ENCODE measurements around the gene USP25.
"Not testable (repeated sequence)": the region's sequence is repeated elsewhere in the genome, so short reads cannot be mapped to it uniquely, and the experiment has no call there.

The USP25 gene

DNA sequence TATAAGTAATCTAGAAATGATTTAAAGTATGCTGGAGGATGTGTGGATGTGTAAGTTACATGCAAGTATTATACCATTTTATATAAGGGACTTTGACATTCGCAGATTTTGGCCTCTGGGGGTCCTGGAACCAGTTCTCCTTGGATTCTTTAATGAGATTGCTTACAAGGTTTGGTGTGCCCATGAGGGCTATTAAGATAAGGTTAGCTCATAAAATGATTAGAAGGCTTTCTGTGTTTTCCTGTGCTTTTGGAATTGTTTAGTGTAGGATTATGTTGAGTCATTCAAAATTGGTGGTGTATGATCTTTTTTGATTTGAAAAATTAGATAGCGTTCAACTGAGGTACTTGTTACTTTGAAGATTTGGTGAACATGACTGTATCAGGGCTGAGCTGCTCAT lies 5.6 kb downstream of the USP25 start:
- DNase-seq = no peak

DNA sequence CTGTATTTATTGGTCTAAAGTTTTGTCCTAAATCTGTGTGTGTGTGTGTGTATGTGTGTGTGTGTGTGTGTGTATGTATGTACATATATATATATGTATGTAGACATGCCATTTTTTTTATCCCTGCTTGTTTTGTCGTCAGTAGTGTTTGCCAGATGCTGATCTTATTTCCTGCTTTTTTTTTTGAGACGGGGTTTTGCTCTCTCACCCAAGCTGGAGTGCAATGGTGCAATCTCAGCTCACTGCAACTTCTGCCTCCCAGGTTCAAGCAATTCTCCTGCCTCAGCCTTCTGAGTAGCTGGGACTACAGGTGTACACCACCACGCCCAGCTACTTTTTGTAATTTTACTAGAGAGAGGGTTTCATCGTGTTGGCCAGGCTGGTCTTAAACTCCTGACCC lies 6.1 kb downstream of the USP25 start:
- not testable (repeated sequence) for DNase-seq

DNA sequence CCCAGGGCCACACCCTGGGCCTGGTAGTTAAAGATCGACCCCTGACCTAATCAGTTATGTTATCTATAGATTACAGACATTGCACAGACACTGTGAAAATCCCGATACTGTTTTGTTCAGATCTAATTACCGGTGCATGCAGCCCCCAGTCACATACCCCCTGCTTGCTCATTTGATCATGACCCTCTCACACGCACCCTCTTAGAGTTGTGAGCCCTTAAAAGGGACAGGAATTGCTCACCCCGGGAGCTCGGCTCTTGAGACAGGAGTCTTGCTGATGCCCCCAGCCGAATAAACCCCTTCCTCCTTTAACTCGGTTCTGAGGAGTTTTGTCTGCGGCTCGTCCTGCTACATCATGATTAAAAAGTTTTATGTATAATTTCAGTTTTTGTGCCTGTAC lies 9.0 kb downstream of the USP25 start:
- DNase-seq = not testable (repeated sequence)

DNA sequence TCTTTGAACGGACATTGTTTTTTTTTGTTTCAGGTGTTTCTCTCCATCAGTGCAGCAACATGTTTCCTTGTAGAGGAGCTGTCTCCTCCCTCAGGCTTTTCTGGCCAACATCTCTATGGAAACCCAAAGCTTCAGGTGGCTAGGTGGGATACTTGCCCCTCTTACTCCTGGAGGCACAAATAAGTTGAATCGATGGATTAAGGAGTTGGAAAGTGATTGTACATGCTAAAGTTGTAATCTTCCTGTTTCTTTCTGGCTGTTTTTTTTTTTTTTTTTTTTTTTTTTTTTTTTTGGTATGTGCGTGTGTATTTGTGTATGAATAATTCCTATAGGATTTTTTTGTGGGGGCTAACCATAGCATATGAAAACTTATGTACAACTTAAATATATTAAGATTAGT lies 10.6 kb downstream of the USP25 start:
- DNase-seq = no peak

DNA sequence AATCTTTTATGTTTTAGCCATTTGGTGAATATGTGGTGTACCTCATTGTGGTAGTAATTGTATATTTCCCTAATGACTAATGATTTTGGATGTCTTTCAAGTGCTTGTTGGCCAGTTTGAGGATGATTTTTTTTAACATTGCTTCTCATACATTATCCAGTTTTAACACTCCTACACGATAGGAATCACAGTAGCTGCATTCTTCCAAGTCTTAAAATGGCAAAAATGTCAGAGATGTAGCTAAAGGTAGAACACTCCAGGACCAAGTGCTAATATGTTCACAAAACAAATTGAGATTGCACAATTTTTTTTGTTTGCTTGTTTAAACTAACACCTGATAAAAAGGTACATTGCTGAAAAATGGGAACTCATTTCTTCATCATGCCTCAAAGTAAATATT lies 11.7 kb downstream of the USP25 start:
- no peak for DNase-seq

DNA sequence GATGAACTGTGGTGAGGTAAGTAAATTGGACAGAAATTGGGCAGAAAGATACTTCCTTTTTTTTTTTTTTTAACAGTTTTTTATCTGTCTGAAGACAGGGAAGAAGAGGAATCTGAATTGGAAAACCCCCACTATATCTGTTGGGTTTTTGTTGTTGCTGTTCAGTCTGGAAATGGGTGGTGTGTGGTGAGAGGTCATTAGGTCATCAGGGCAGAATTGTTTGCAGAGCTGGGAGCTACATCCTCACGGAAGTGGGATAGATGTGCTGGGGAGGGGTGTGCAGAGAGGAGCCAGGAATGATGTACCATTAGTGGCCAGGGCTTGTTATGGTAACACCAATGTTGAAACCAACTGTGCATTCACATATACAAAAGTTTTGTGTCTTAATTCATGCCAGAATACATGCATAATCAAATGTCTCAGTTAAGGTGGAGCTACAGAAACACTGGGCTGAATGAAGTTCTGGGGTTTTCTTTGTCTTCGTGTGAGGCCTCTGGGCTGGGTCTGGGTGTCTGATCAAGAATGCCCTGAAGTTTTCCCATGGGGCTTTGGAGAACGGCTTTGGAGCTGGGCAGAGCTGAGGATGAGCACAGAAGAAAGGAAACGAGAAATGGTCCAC lies 12.4 kb downstream of the USP25 start:
- no peak for DNase-seq

DNA sequence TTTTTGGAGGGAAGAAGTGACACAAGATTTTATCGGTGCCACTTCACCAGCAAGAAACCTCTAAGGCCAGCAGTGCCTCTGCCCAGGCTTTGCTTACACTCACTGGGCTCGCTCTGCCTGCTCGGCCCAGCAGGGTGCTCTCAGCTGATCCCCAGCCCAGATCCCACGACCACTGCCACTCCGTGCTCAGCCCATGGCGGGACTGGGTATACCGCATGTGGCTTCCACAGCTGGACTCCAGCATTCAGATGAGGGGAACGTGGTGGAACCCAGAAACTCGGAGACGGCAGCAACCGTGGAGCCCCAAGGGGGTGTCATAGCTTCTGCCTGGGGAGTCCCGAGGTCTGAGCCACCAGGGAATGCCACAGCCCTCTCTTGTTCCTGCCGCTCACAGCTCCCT lies 12.9 kb downstream of the USP25 start:
- no peak for DNase-seq

DNA sequence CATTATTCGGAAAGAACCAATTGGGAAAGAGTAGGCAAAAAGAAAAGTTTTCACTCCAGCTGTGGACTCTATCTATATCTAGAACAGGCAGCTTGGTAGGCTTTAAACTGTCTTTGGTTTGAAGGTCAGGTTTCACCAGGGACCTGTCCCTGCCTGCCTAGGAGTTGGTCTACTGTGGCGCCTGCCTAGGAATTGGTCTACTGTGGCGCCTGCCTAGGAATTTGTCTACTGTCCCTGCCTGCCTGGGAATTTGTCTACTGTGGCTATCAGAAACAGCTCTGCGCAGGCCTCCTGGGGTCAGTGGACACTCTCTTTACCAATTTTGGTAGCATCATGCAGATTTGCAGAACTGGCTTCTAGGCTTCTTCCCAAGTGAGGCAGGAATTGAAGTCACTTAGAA lies 13.8 kb downstream of the USP25 start:
- no peak for DNase-seq

DNA sequence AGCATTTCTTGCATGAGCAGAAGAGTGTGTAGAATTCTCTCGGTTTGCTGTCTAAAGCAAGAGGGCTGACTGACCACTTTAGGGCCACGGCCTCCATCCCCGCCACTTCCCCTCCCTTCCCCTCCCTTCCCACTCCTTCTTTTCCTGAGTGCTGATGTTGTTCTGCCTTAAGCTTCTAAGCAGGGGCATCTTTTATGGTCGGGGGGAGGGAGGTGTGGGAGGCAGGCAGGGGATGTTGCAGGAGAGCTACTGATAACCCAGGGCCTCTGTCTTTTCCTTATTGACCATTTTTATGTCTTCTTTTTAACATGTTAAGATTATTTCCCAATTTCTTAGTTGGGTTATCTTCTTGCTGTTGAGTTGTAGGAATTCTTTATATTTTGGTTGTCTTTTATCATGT lies 15.1 kb downstream of the USP25 start:
- DNase-seq = no peak

DNA sequence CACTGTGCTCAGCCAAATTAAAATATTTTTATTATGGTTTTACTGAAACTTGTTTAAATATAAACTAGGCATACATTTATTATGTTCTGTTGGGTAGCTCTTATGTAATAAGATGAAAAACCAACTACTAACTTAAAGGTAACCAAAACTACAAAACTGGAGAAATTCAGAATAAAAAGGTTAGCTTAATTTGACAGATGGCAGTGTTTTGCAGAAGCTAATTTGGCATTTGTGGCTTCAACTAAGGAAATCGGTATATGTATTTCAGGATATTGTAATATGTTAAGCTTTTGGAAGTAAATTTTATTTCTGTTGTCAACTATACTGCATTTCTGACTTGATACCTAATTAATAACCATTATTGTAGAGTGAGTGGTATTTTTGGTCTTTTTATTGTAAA lies 18.8 kb downstream of the USP25 start:
- DNase-seq = no peak

DNA sequence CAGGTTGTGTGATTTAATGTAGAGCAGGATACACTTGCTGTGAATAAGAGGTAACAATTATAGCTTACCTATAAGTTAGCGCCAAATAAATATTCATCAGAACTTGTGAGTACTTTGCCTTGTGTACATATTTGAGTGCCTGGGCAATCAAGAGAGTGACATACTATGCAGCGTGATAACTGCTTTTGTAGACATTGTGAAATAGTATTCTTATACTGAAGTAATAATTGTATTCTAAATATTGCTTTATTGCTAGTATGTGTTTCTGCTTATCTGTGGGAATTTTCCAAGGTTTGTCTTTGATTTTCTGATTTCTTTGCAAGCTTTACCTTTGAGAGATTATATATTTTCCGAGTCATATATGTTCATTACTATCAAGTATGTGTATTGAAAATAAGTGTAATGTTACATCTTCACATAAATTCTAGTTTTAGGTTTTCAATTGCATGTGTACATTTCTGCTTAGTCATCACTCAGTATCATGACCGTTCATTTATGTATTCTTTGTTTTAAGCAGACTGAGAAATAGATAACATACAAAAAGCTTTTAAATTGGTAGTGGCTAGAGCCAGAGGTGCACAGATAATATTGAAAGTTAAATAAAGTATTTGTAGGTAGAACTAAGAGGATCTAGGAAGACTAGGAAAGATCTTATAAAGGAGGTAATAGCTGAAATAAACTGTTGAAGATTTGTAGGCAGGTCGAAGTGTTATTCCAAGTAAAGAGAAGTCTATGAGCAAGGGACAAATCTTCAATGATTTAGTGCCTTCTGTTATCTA lies 19.5 kb downstream of the USP25 start:
- no peak for DNase-seq

DNA sequence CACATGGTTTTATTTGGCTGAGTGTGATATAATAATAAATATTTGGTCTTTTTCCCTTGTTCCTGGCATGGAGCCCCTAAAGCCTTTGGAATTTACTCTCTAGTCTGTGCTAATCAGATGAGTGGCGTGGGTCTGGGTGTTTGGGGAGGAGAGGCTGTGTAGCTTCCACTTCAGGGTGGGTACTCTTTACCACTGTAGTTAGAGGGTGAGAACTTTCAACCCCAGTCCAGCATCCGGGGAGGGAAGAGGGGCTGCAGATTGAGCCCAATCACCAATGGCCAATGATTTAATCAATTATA lies 20.0 kb downstream of the USP25 start:
- DNase-seq = no peak

DNA sequence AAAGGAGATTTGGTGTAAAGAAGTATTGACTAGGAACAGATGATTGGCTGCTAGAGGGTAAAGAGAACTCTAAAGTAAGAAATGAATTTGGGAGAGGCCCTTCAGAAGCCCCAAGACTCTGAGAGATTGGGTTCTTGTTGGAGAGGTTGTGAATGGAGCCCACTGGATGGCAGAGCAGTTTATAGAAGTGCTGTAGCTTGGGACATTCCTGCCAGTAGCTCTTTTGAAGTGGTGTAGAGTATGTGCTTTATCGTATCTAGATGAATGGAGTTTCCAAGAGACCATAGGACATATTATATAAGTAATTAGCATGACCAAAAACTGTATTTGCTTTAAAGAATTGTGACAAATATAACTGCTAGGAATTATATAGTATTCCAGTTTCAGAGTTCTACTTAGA lies 21.3 kb downstream of the USP25 start:
- no peak for DNase-seq

DNA sequence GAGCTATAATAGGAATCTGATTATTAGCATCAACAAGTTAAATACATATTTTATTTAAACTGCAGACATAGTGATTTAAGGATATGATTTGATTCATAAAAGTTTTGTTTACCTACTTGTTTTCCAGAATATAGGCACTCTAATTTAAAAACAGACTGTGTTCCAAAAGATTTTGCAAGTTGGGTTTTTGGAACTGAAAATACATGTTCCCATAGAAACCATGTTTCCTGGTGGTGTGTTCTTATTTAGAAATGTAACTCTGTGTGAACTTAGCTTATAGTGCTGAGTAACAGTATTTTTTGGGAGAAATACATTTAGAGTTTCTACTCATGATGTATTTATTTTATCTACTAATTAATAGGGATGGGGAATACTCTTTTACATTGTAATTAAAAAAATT lies 21.8 kb downstream of the USP25 start:
- no peak for DNase-seq

DNA sequence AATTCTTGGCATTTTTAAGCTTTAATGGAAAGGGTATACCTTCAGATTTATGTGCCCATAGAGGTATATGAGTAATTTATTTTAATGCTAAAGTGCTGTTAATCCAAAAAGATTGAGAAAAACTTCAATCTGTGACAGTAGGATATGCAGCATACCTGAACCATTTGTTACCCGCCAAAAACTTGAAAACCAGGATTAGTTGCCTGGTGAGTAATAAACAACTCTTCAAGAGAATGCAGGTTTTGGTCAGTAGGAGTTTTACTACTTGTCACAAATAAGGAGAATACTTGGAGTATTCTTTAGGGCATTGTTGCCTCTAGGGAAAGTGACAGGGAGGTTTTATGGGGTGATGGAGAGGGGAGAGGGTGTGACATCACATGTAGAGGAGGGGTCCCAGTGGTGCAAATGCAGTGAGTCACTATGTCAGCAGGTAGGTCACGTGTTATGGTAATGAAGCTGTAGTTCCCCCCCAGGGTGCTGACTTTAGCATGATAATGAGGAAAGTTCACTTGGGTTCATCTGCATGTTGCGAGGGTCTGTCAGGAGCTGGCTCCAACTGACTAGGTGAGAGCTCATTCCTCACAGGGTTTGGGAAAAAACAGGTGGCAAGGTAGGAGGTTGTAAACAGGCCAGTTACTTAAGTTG lies 23.1 kb downstream of the USP25 start:
- no peak for DNase-seq

DNA sequence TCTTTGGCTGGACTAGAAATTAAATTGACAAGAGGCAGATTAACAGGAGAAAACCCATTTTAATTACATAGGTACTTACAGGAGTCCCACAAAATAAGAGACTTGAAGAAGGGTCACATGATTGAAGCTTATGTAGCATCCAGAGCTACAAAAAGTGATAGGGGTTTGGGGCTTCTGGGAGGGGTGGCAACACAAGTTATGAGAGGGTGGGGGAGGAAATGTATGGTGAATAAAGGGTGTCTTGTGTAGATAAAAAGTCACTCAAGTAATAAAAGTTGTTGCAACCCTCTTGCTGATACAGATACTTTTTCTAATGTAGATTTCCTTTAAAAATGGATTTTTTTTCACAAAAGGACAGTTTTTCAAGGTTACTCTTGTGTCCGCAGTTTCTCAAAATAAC lies 24.0 kb downstream of the USP25 start:
- DNase-seq = no peak

DNA sequence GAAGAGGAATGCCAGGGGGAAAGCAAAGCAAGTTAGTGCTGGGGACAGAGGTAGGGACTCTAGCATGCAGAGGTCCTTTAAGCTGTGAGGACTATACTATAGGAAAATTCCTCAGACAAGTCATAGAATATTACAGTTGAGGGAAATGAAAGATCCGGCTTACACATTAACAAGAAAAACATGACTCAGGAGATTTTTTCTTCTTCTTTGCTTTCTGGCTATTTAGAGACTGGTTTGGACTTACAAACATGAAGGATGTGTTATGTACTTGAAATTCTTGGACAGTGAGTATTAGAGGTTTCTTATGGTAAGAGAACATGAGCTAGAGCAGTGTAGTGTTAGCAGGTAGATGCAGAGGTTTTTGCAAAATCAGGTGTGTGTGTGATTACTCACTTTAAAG lies 24.9 kb downstream of the USP25 start:
- no peak for DNase-seq

DNA sequence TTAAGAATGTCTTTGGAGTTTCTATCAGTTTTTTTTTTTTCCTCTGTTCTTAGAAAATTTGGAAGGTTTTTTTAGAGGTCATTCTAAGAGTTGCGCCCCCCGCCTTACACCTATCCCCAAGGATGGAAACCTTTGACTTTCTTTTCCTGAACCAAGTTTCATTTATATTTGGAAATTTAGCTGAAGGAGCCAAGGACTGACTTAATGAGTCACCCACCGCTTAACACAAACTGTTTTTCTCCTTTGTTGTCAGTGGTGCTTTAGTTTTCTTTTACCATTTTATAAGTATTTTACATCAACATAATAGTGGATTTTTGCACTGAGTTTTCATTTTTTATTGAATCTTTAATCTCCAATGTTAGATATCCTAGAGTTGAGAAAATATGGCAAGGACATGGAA lies 25.3 kb downstream of the USP25 start:
- DNase-seq = no peak

DNA sequence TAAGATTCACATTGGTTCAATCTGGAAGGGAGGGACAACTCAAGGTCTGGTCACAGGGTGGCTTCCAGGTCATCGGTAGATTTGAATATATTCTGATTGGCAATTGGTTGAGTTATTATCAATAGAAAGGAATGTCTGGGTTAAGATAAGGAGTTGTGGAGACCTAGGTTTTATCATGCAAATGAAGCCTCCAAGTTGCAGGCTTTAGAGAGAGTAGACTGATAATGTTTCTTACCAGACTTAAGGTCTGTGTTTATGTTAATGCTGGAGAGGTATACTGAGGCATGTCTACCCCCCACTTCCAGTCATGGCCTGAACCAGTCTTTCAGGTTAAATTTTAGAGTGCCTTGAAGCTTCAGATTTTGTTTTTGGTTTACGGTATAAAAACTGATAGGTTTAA lies 29.7 kb downstream of the USP25 start:
- no peak for DNase-seq

DNA sequence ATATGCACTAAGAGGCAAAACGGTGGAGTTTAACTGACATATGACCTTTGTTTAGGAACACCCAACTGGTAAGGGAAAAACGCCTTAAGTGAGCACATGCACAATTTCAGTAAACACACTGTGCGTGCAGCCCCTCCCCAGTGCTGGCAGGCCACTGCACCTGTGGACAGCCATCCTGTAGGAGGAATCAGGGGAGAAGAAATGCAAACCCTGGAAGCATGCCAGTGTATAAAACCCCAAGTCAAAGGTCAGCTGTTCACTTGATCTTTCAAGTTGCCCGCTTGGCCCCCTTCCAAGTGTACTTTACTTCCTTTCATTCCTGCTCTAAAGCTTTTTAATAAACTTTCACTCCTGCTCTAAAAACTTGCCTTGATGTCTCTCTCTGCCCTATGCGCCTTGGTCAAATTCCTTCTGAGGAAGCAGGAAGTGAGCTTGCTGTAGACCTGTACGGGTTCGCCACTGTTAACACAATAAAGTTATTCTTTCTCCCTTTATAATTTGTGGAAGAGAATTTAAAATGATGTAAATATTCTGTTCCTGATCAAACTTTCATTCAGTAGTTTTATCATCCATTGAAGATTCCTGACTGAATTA lies 31.8 kb downstream of the USP25 start:
- DNase-seq = no peak

DNA sequence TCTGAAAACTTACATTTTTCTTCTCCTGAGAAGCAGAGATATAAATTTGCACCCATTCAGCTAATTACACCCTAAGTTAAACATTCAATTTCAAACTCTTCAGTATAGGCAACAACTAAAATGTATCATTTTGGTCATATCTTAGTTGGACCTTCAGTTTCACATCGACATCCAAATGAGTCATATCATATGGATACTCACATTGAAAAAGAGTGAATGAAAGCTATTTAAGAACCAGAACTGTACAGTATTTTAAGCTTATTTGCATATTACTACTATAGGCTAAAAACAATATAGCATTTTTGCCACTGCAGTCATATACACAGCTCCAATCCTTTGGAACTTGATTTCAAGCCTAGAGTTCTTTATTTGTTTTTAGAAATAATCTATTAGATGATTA lies 33.6 kb downstream of the USP25 start:
- DNase-seq = no peak

DNA sequence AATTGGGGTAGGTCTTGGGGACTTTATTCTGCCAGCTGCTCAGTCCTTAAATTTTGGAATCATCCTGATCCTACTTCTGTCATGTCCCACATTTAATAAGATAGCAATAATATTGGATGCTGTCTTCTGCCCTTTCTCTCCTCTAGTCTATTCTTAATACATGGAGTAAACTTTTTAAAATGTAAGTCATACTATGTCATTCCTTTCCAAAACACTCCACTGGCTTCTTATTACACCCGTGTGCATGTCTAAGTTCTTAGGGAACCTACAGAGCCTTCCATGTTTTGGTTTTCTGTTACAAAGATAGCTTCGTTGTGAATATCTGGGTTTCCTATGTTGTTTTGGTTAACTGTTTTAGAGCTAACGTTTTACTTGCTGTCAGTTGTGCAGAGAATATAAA lies 35.1 kb downstream of the USP25 start:
- no peak for DNase-seq

DNA sequence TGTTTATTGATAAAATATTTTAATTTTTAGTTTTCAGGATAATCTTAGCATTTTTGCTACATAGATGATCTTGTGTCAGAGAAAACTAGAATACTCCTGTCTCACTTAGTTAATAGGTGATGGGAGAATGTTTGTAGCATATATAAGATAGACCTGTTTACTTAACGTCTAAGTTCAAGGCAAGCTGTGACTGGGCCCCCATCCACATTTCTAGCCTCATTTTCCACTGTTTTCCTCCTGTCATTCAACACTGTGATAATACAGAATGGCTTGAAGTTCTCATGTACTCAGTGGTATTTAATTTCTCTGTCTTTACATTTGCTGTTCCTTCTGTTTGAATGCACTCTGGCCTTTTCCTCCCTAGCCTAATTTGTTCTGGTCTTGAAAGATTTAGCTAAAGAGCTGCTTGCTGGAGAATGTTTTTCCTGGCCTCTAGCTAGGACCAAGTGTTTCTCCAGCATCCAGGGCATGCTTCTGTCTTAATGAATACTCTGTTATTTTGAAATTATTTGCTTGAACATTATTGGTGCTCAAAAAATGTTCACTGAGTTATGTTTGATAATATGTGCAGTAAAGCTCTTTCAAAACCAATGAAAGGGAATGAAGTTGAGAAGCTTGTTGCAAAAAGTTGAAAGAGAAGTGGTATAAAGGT lies 37.3 kb downstream of the USP25 start:
- no peak for DNase-seq

Data from stimulated activated CD4-positive, alpha-beta T cell treated with anti-CD3 and anti-CD28 coated beads, Interleukin-2, amount 100 ng/mL, for 24 hours (primary cell).